Smooth muscle cell (in vitro differentiated cells): ENCODE results near the gene TNRC18. TPM values are rescaled to one million over a fixed set of nuclear protein-coding genes. Genes with fewer than 3 reads are reported as not detected.
"Not testable (repeated sequence)": the region's sequence is repeated elsewhere in the genome, so short reads cannot be mapped to it uniquely, and the experiment has no call there.

Experiments used
- DNase-seq: peaks from one replicate; lab custom pipeline; 2025; ENCODE audit not compliant: unreplicated experiment; lab: John Stamatoyannopoulos, UW
- H2AFZ ChIP-seq: fragments of 200-600 bp; sonication (generic); 2 replicates; pipeline ENCODE4 v1.6.0; 2016; ENCODE audit warnings: antibody characterized with exemption, low read depth, mild to moderate bottlenecking
- H3F3A ChIP-seq: fragments of 200-600 bp; sonication (generic); 2 replicates; pipeline ENCODE4 v1.6.0; 2017; ENCODE audit warnings: antibody characterized with exemption, low read depth
- H3K27ac ChIP-seq: fragments of 200-600 bp; sonication (generic); 2 replicates; pipeline ENCODE4 v1.5.1; 2016; ENCODE audit warnings: low read depth, mild to moderate bottlenecking
- H3K27me3 ChIP-seq: fragments of 200-600 bp; sonication (generic); 2 replicates; pipeline ENCODE4 v1.6.1; 2016; ENCODE audit warnings: low read depth, mild to moderate bottlenecking
- H3K36me3 ChIP-seq: fragments of 200-600 bp; sonication (generic); 2 replicates; pipeline ENCODE4 v1.5.1; 2016; ENCODE audit warnings: low read depth
- H3K4me1 ChIP-seq: fragments of 200-600 bp; sonication (generic); 2 replicates; pipeline ENCODE4 v1.5.1; 2016; ENCODE audit warnings: low read depth
- H3K4me2 ChIP-seq: fragments of 200-600 bp; sonication (generic); 2 replicates; pipeline ENCODE4 v1.6.0; 2016; ENCODE audit warnings: mild to moderate bottlenecking
- H3K4me3 ChIP-seq: fragments of 200-600 bp; sonication (generic); 2 replicates; pipeline ENCODE4 v1.5.1; 2016; ENCODE audit warnings: mild to moderate bottlenecking
- H3K79me2 ChIP-seq: fragments of 200-600 bp; sonication (generic); 2 replicates; pipeline ENCODE4 v1.6.0; 2016; ENCODE audit warnings: low read depth, mild to moderate bottlenecking
- H3K9ac ChIP-seq: fragments of 200-600 bp; sonication (generic); 2 replicates; pipeline ENCODE4 v1.6.0; 2016; ENCODE audit warnings: low read depth
- H3K9me3 ChIP-seq: fragments of 200-600 bp; sonication (generic); replicated peaks from 2 replicates; pipeline ENCODE4 v1.5.1; 2016; ENCODE audit warnings: low read depth
- H4K20me1 ChIP-seq: fragments of 200-600 bp; sonication (generic); 2 replicates; pipeline ENCODE4 v1.6.0; 2016; ENCODE audit warnings: low read depth
- WGBS: methylation state at CpG from one replicate; pipeline ENCODE4 v1.1.7; 2016; ENCODE audit warnings: low lambda C conversion rate; 5-methylcytosine and 5-hydroxymethylcytosine counted together
- polyA plus RNA-seq: library from polyadenylated mRNA; unstranded; fragments of >200 nt; fragmentation: Nextera tagmentation; extraction: Ambion mirVana; gene quantifications from 2 replicates; pipeline ENCODE4 v1.2.1, GENCODE V29; 2016
- total RNA-seq: library from RNA; depleted of rRNA; stranded (reverse); fragments of >200 nt; gene quantifications from 2 replicates; pipeline ENCODE4 v1.2.3, GENCODE V29; 2014
- TF ChIP-seq, protein P1 (sequence below): fragments of 200-600 bp; sonication (generic); IDR thresholded peaks from 2 replicates; pipeline ENCODE4 v1.5.1; 2017; ENCODE audit warnings: borderline replicate concordance, mild to moderate bottlenecking, antibody characterized with exemption; ENCODE audit not compliant: insufficient read depth, poor library complexity, severe bottlenecking

Gene TNRC18
- total and polyA plus RNA-seq, 2 experiments from 2014 or later = 6.4 to 40.3 TPM

DNA sequence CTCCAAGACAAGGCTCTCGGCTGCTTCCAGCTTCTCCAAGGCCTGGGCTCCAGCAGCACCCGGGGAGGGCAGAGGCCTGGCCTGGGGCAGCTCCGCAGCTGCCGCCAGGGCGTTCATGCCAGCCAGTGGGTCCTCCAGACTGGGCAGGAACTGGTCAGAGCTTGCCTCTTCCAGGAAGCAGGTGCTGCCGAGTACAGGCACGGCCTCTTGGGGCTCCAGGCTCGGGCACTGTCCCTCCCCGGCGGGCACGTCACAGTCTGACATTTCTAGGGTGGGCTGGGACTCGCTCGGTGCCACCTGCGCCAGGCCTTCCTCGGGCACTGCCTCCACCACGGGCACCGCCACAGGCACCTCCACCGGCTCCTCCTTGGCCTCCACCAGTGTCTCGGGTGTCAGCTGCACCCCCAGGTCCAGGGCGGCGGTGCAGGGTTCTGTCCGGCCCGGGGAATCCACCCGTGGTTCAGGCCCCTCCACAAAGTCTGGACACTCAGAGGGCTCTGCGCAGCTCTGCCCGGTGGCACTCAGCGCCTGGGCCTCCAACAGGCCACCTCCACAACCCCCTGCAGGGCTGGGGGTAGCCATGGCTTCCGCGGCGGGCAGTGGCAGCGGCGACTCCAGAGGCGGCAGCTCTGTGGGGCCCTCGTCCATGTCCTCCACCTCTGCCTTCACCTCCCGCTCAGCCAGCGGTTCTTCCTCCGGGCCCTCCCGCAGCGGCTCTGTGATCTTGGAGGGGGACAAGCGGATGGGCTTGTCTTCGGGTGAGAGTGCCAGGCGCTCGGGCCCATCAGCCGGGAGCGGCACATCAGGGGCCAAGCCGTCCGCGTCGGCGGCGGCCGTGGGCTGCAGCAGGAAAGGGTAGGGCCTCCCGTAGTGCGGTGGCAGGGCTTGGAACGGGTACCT is 52.9 kb downstream of the TNRC18 start:
- Histone ChIP-seq H3K79me2 (peaks cover 45% of the 10 kb centered on the region), H3K4me3 (no peak overlapping the region), H3F3A (no peaks in the 10 kb centered on the region), H3K27ac (no peak overlapping the region), H3K9me3 (no peaks in the 10 kb centered on the region), H3K36me3 (no peaks in the 10 kb centered on the region), H3K4me1 (no peaks in the 10 kb centered on the region), H3K27me3 (no peaks in the 10 kb centered on the region), H3K9ac (no peak overlapping the region), H2AFZ (no peak overlapping the region), H4K20me1 (peaks cover 92% of the 10 kb centered on the region), H3K4me2 (no peak overlapping the region)
- TF ChIP-seq, protein P1, sequence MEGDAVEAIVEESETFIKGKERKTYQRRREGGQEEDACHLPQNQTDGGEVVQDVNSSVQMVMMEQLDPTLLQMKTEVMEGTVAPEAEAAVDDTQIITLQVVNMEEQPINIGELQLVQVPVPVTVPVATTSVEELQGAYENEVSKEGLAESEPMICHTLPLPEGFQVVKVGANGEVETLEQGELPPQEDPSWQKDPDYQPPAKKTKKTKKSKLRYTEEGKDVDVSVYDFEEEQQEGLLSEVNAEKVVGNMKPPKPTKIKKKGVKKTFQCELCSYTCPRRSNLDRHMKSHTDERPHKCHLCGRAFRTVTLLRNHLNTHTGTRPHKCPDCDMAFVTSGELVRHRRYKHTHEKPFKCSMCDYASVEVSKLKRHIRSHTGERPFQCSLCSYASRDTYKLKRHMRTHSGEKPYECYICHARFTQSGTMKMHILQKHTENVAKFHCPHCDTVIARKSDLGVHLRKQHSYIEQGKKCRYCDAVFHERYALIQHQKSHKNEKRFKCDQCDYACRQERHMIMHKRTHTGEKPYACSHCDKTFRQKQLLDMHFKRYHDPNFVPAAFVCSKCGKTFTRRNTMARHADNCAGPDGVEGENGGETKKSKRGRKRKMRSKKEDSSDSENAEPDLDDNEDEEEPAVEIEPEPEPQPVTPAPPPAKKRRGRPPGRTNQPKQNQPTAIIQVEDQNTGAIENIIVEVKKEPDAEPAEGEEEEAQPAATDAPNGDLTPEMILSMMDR = no peak
- no peak for DNase-seq
- whole genome bisulfite sequencing = 97% methylated on average over 55 of the region's 55 CpGs

DNA sequence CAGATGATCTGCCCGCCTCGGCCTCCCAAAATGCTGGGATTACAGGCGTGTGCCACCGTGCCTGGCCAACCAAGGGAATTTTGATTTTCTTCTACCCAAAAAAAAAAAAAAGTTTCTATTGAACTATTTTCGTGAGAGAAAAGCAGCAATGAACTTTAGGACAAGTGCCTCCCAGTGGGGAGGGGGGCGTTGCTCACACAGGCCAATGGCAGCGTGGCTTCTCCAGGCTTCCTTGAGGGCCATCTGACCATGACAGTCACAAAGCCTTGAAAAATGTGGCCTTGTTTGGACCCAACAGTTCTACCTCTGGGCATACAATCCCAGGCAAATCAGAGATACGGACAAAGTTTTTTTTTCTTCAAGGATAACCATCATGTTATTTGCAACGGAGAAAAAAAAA is 56.0 kb downstream of the TNRC18 start:
- Histone ChIP-seq H2AFZ (no peak overlapping the region), H3F3A (no peaks in the 10 kb centered on the region), H3K27me3 (no peaks in the 10 kb centered on the region), H3K9me3 (no peaks in the 10 kb centered on the region), H3K36me3 (no peaks in the 10 kb centered on the region), H3K4me3 (no peak overlapping the region), H3K9ac (no peak overlapping the region), H3K27ac (no peak overlapping the region), H4K20me1 (peaks cover 98% of the 10 kb centered on the region), H3K4me1 (no peaks in the 10 kb centered on the region), H3K79me2 (peaks cover 73% of the 10 kb centered on the region), H3K4me2 (no peak overlapping the region)
- WGBS = 91% methylated on average over 9 of the region's 9 CpGs
- no peak for DNase-seq
- TF ChIP-seq, protein P1 = no peak

- TF ChIP-seq, protein P1 = peak; percentile 78
- 87% methylated on average over 12 of the region's 12 CpGs for WGBS
- not testable (repeated sequence) for H3K9ac ChIP-seq, H3K27me3 ChIP-seq, H3F3A ChIP-seq, H3K4me2 ChIP-seq, H2AFZ ChIP-seq, H3K36me3 ChIP-seq, H3K4me1 ChIP-seq, DNase-seq, H3K9me3 ChIP-seq, H3K4me3 ChIP-seq, H3K27ac ChIP-seq
- Histone ChIP-seq H3K79me2 (peaks cover 77% of the 10 kb centered on the region), H4K20me1 (peaks cover 99% of the 10 kb centered on the region)
Measured at GRCh38 chr7:5365976-5366625, 57.5 kb downstream of the TNRC18 start.
